NK-92 (cell line): ENCODE results near the gene TMEM119.
"Not testable (repeated sequence)": the region's sequence is repeated elsewhere in the genome, so short reads cannot be mapped to it uniquely, and the experiment has no call there.

Experiments used
- DNase-seq: peaks from one replicate; lab custom pipeline; 2025; ENCODE audit not compliant: unreplicated experiment; lab: John Stamatoyannopoulos, UW

The TMEM119 gene

DNA sequence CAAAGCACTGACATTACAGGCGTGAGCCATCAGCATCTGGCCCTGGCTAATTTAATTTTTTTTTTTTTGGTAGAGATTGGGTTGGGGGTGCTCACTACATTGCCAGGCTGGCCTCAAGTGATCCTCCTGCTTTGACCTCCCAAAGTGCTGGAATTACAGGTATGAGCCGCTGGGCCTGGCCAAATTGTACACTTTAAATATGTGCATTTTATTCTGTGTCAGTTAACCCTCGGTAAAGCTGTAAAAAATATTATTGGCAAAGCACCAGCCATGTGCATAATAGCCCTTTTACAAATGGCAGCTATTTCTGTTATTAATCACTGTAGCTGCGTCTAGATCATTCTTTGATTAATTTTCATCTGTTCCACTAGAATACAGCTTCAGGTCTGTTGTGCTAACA lies 12.0 kb downstream of the TMEM119 start:
- DNase-seq: no peak

DNA sequence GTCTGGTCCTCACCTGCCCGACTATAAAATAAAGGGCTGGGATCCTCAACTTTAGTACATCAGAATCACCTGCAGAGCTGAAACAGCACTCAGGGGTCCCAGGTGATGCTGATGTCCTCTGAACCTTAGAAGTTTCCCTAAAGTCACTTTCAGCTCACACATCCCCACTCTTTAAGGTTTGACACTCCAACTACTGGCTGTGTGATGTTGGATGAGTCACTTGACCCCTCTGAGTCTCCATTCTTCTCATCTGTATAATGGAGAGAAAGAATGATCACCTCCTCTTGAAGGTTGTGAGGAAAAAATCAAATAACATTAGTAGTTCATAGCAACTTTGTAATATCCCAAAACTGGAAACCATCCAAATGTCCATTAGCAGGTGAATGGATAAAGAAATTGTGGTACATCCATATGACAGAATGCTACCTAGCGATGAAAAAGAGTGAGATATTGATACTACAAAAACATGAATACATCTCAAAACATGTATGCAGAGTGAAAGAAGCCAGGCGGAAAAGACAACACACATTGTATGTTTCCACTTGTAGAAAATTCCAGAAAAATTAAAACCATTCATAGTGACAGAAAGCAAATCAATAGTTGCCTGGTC lies 13.3 kb downstream of the TMEM119 start:
- no peak for DNase-seq

DNA sequence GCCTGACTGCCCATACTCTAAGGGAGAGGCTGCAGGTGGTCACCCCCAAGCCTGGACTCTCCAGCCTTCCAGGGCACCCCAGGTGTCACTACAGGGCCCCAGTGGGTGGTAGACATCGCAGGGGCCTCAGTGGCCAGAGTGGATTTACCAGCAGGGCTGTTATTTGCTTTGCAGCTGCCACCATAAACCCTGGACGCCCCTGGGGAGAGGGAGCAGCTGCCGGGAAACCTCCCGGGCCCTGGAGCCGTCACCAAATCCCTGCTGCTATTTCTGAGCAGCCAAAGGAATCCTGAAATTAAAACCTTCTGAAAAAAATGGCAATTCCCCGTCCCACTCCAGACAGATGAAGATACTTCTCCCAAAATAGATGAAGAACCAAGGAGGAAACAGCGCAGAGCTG lies 13.9 kb downstream of the TMEM119 start:
- no peak for DNase-seq

DNA sequence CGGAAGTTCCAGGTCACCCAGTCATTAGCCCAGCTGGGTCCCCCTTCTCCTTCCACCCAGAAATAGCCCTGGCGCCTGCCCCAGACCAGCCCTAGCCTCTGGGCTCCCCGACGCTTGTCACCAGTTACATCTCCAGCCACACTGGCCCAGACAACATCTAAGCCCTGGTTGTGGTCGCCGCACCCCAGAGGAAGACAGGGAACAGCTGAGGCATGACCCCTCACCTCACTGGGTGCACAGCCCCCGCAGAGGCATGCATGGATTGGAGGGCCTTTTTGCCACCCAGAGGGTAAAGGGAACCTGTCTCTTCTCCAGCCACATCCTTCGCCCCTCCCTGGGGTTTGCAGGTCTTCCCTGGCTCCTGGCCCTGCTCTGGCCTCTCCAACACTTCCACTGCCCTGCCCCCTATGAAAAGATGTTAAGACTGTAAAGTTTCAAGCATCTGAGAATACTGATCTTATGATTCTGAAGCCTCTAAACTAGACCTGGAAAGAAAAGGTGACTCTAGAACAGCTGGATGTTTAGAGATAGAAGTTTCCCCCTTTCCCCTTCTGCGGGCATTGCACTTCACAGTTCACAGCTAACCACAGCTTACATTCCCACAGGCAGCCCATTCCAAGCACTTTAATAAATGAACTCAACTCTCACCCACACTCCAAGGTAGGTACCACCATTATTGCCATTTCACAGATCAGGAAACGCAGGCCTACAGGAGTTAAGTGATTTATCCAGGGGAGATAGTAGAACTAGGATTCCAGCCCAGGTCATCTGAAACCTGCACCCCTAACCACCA lies 14.7 kb downstream of the TMEM119 start:
- DNase-seq: no peak

DNA sequence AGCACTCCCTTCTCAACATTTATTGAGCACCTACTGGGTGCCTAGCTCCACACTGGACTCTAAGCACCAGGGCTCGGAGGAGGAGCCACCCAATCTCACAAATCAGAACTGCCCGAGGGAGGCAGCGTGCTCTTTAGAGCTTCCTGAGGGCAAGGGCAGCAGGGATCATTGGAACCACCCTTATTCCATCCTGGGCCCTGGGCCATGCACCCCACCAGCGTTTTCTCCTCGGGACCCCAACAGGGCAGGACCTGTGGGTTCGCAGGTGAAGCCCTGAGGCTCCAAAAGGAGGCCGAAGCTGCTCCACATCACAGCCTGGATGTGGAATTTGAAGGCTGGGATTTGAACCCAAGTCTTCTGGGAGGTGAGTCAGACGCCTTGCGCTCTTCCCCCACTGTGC lies 15.4 kb downstream of the TMEM119 start:
- DNase-seq: no peak

DNA sequence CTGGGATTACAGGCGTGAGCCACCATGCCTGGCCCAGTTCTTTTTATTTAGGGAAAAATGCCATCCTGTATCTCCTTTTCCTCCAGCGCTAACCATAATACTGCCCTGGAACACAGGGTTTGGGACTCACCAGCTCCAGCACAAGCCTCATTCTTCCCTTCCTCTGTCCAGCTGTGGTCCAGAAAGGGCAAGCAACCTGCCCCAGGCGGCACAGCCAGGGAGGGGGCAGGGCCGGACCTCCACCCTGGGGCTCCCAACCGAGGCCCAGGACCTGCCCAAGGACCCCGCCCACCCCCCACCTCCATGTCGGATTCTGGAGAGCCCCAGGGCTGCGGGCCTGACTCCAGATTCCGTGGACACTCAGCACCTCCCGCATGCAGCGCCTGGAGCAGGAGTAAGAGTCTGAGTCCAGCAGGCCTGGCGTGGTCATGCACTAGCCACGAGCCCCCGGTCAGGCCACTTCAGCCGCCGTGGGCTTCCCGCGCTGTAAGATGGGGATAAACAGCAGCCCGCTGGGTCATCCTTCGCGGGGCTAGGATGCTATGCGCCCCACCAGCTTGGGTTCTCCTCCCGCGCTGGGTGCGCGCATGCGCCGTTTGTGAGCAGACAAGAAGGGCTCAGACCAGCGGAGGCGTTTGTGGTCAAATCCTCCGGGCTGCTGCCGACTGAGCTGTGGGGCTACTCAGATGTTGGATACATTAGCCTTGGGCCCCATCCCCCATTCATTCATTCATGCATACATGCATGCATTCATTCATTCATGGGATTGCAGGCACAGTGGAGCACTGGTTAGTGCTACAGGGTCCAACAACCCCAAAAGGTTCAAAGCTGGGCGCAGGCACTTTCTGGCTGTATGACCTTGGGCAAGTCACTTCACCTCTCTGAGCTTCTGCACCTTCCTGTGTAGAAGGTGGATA lies 16.3 kb downstream of the TMEM119 start:
- no peak for DNase-seq

DNA sequence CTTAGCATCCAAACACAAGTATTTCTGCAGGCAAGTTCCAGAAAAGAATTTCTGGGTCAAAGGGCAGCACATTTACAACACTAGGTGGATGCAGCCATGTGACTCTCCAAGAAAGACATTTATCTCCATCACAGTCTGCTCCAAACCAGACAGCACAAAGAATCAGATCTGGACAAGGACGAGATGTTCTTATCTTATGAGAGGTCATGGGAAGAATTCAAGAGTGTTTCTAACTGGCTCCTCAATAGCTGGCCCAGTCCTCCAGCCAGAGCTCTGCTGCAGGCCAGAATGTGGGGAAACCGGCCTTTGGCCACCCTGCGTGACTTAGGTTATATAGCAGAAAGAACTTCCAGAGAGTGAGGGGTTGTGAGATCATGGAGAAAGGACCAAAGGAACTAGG lies 17.4 kb downstream of the TMEM119 start:
- no peak for DNase-seq

DNA sequence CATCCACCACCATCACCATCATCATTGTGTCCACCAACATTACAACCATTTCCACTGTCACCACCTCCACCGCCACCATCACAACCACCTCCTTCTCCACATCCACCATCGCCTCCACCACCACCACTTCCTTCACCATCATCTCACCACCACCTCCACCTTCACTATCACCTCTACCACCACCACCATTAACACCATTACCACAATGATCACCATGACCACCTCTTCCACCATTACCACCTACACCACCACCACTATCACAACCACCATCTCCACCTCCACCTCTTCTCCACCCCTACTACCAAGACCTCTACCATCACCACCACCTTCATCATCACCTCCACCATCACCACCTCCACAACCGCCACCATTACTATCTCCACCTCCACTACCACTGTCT lies 19.1 kb downstream of the TMEM119 start:
- no peak for DNase-seq

DNA sequence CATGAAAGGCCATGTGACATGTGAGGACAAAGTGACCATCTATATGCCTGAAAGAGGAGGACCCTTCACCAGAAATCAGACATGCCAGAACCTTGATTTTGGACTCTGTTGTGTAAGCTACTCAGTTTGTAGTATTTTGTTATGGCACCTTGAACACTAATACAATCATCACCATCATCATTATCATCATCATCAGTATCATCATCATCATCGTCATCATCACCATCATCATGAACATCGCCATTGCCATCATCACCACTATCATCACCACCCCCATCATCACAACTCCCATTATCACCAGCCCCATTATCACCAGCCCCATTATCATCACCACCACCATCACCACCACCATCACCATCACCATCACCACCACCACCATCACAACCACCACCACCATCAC lies 19.6 kb downstream of the TMEM119 start:
- no peak for DNase-seq

DNA sequence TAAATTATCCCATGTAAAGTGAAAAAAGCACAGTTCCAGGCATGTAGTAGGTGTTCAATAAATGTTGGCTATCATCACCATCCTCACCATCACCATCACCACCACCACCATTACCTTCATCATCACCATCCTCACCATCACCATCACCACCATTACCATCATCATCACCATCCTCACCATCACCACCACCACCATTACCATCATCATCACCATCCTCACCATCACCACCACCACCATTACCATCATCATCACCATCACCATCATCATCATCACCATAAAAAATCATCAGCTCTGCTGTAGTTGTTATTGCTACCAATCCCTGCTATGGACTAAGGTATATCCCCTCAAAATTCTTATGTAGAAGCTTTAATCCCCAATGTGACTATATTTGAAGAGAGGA lies 20.4 kb downstream of the TMEM119 start:
- no peak for DNase-seq

DNA sequence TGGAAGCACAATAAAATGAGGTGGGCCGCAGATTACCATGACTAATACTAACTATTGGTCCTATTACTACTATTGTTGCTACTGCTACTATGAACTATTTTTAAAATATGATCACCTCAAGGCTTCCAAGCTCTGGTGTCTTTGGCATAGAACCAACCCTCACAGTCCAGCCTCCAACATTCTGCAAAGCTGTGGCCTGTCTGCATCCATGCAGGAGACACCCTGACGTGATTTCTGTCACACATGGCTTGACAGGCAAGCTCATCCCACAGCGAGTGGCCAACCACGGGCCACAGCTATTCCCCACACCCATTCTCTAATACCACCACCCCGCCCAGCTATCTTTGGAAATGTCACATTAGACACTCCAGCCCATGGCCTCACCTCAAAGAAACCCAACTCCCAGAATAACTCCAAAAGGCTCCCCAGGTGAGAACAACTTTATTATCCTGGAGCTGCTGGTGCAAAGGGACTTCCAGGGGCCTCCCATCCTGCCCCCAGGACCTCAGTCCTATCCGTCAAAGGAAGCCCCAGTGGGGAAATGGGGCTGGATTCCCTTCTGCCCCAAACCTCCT lies 21.1 kb downstream of the TMEM119 start:
- DNase-seq: no peak

DNA sequence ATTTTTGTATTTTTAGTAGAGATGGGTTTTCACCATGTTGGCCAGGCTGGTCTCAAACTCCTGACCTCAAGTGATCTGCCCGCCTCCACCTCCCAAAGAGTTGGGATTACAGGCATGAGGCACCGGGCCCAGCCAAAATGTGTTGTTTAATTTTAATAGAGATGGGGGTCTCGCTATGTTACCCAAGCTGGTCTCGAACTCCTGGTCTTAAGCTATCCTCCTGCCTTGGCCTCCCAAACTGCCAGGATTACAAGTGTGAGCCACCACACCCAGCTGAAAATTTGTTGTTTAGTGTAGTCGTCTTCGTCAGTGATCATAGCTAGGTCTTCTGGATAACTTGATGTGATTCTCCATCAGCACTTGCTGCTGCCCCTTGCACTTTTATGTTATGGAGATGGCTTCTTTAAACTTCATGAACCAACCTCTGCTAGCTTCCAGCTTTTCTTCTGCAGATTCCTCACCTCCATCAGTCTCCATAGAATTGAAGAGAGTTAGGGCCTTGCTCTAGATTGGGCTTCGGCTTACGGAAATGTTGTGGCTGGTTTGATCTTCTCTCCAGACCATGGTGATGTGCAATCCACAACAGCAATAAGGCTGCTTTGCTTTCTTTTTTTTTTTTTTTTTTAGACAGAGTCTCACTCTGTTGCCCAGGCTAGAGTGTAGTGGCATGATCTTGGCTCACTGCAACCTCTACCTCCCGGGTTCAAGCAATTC lies 22.5 kb downstream of the TMEM119 start:
- no peak for DNase-seq

DNA sequence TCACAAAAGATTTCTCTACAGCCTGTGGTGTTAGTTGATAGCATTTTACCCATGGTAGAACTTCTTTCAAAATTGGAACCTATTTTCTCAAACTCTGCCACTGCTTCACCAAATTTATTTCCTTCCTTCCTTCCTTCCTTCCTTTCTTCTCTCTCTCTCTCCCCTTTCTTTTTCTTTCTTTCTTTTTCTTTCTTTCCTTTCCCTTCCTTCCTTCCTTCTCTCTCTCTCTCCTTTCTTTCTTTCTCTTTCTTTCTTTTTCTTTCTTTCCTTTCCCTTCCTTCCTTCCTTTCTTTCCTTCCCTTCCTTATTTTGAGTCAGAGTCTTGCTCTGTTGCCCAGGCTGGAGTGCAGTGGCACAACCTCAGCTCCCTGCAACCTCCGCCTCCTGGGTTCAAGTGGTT lies 23.6 kb downstream of the TMEM119 start:
- DNase-seq: not testable (repeated sequence)

DNA sequence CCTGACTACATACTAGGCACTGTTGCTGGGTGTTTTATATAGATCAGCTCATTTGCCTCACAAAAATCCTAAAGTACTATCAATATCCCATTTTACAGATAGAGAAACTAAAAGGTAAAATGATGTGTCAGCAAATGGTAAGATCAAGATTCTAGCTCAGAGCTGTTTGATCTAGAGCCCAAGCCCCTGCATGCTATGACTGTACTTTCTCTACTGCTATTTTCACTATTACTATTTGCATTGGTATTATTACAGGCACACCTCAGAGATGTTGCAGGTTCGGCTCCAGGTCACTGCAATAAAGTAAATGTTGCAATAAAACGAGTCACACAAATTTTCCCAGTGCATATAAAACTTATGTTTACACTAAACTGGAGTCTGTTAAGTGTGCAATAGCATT lies 24.6 kb downstream of the TMEM119 start:
- no peak for DNase-seq

DNA sequence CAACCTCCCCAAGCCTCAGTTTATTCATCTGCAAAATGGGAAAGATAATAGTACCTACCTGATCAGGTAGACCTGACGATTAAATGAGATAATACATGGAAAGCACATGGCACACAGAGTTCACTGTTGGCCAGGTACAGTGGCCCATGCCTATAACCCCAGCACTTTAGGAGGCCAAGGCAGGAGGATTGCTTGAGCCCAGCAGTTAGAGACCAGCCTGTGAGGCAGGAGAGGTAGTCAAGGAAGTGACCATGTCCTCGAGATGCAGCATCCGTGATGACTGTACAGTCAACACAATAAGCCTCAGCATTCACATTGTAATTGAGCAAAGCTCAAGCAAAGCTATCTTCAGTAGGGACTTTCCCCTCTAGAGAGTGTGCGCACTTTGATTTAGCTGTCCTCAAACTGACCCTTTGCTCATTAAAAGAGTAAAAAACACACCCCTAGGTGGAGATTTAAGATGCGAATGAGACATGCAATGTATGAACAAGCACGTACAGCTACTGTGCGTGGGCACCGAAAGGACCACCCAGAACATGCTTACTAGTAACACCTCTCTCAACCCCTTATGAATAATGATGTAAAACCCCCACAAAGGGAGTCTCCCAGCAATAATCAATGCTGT lies 25.6 kb downstream of the TMEM119 start:
- DNase-seq: no peak

DNA sequence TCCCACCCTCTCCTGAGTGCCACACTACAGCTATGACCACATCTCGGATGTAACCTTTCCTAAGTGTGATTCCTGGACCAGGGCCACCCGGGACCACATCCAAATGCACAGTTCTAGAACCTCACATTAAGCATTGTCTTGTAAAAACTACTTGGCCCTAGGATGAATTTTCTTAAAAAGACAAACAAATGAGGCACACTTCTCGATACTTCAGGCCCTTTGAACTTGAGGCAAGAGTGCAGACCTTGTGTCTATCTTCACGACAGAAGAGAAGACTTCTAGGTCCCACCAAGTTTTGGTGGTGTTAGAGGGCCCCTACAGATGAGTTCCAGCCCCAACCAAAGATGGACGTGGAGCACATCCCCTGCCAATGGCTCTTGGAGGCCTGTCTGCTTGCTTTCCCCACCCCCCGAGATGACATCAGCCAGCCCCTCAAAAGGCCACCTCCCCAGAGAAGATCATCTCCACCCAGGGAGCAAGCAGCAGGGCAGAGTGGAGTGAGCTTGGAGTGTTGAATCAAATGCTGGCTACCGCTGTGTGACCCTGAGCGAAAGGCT lies 26.2 kb downstream of the TMEM119 start:
- DNase-seq: no peak

DNA sequence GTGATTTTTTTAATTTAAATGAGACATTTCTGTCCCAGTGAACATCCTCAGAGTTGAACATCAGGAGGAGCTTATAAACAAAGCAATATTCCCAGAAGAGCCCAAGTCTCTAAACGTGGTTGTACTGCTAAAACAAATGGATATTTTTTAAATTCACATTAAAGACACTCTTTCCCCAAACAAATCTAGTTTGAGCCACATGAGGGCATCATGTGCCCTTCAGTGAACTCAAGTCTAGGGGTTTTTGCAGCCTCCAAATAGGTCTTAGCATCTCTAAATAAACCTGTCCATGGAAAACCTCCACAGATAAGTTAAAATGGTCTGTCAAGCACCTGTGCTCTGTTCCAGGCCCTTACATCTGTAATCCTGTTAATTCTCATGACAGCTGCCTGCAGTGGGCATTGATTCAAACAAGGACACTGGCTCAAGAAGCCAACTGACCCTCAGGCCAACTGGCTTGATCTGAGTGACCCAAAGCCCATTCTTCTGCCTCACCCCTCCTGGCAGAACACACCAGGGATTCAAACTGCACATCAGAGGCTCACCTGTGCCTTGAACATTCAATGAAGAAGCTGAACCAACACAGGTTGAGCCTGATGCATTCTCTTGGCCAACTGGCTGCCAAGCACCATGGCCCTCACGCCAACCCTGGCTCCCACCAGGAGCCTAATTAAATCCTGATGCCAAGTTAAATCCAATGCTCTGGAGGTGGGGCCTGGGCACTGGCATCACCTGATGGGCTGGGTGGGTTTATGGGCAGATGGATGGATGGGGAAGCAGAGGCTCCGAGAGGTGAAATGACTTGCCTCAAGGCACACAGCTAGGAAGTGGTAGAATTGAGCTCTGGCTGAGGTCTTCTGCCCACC lies 26.9 kb downstream of the TMEM119 start:
- no peak for DNase-seq

DNA sequence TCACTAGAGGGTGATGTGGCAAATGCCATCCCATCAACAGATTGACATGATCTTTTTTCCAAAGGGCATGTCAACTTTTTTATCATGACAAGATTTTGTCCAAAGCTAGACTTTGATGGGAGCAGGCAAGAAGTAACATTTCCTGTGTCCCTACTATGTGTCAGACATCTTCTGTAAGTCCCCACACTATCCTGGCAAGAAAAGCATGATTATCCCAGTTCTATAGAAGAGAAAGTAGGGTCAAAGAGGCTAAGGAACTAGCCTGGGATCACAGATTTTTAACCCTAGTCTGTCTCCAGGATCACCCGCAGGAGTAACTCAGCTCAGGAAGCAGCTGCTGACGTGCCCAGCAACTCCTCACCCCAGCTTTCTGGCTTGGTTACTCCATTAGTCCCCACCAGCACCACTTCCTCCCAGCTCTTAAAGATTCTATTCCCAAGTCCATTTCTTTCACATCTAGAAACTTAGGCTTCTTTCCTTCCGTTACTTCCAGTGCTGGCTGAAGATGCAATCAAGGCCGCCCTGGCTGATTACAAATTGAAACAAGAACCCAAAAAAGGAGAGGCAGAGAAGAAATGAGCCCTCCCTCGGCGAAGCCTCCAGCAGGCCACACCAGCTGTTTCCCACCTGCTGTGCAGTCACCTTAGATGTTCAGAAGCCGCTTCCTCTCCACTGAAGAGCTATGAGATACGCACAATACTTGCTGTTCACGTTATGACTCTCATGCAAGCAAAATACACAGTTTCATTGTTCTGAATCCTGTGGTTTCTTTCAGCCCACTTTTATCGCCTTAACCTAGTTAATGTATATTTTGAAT lies 29.3 kb downstream of the TMEM119 start:
- DNase-seq: no peak
